ENCODE data around the gene TWSG1. TPM values are rescaled to one million over a fixed set of nuclear protein-coding genes. Genes with fewer than 3 reads are reported as not detected.
"Not testable (repeated sequence)": the region's sequence is repeated elsewhere in the genome, so short reads cannot be mapped to it uniquely, and the experiment has no call there.

The TWSG1 gene
- polyA plus RNA-seq, 4 donors = 2.4 to 20.6 (median 6.3) TPM

DNA sequence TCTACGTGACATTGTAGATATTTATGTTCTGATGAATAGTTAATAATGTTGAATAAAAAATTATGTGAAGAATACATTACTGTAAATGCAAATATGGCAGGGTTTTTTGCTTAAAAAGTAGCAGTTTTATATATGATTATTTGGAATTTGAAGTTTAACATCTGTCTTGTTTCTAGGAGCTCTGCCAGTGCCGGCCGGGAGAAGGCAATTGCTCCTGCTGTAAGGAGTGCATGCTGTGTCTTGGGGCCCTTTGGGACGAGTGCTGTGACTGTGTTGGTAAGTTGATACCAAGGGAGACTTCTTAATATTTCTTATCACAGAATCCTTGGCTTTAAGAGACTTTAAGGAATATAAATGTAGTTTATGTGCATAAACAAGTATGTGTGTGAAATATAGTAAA lies 25.2 kb downstream of the TWSG1 start:
- 76 to 90% (median 88%) methylated on average over 4 of the region's 4 CpGs for WGBS, 3 donors
- no peaks in the 10 kb centered on the region for H3K4me1 ChIP-seq (ENCODE audit: control insufficient read depth in 3 of 3, insufficient read depth in 2 of 3, low read depth in 1 of 3, low read length in 2 of 3)
- peak; percentile 44 for FAIRE-seq

DNA sequence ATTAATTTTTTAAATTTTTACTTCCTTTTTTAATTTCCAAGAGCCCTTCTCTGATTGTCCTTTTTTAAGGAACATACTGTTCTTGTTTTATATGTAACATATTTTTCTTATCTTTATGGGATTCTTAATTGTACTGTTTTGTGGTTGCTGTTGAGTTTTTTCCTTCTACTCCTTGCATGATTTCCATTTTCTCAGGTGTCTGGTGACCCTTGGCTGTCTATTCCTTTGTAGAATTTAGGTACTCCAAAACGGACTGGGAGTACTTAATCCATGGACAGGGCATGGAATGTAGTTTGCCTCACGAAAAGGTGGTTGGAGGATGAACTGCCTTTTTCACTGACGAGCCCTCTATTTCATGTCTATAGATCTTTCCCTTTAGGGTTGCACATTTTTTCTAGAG lies 26.6 kb downstream of the TWSG1 start:
- H3K27me3 ChIP-seq (ENCODE audit: control insufficient read depth in 3 of 3, insufficient read depth in 3 of 3, low read length in 3 of 3) = no peaks in the 10 kb centered on the region
- 83 to 88% (median 84%) methylated on average over 3 of the region's 3 CpGs for WGBS, 3 donors
- no peak overlapping the region for H3K27ac ChIP-seq (ENCODE audit: low read depth in 1 of 3, low read length in 2 of 3)
- FAIRE-seq = no peak
- H3K9me3 ChIP-seq (ENCODE audit: control insufficient read depth in 2 of 2, insufficient read depth in 1 of 2, low read depth in 1 of 2, low read length in 1 of 2) = no peaks in the 10 kb centered on the region
- no peak overlapping the region for H3K4me3 ChIP-seq (ENCODE audit: low read depth in 1 of 3, low read length in 3 of 3)
- H3K36me3 ChIP-seq (ENCODE audit: control insufficient read depth in 3 of 3, insufficient read depth in 2 of 3, low read depth in 1 of 3, low read length in 3 of 3) = no peaks in the 10 kb centered on the region
- no peaks in the 10 kb centered on the region for H3K4me1 ChIP-seq (ENCODE audit: control insufficient read depth in 3 of 3, insufficient read depth in 2 of 3, low read depth in 1 of 3, low read length in 2 of 3)
- no peak for DNase-seq

More for the DNA sequence above, 25.2 kb downstream of the TWSG1 start:
- Histone ChIP-seq H3K27me3 (ENCODE audit: control insufficient read depth in 3 of 3, insufficient read depth in 3 of 3, low read length in 3 of 3) (no peaks in the 10 kb centered on the region), H3K4me3 (ENCODE audit: low read depth in 1 of 3, low read length in 3 of 3) (no peak overlapping the region), H3K36me3 (ENCODE audit: control insufficient read depth in 3 of 3, insufficient read depth in 2 of 3, low read depth in 1 of 3, low read length in 3 of 3) (no peaks in the 10 kb centered on the region), H3K9me3 (ENCODE audit: control insufficient read depth in 2 of 2, insufficient read depth in 1 of 2, low read depth in 1 of 2, low read length in 1 of 2) (no peaks in the 10 kb centered on the region), H3K27ac (ENCODE audit: low read depth in 1 of 3, low read length in 2 of 3) (no peak overlapping the region)
- no peak for DNase-seq

DNA sequence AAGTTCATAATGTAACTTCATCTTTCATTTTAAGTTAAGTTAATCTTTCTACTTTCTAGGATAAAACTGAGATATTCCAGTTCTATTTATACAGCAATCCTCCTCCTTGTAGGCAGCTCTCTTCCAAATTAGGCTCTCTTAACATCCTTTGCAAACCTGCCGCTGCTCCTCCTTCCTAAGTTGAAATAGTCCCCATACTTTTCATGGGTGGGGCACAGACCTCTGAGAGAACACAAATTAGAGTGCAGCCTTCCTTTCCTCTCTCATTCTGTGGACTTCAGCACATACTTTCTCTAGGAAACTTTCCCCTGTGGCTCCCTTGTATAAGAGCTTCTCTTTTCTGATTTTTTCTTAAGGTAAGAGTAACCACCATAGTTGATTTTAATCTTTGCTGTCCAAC lies 28.3 kb downstream of the TWSG1 start:
- Histone ChIP-seq H3K4me1 (ENCODE audit: control insufficient read depth in 3 of 3, insufficient read depth in 2 of 3, low read depth in 1 of 3, low read length in 2 of 3) (no peaks in the 10 kb centered on the region), H3K27me3 (ENCODE audit: control insufficient read depth in 3 of 3, insufficient read depth in 3 of 3, low read length in 3 of 3) (no peaks in the 10 kb centered on the region), H3K36me3 (ENCODE audit: control insufficient read depth in 3 of 3, insufficient read depth in 2 of 3, low read depth in 1 of 3, low read length in 3 of 3) (peaks cover 0 to 2% (median 0%) of the 10 kb centered on the region in 3 donors), H3K27ac (ENCODE audit: low read depth in 1 of 3, low read length in 2 of 3) (no peak overlapping the region), H3K9me3 (ENCODE audit: control insufficient read depth in 2 of 2, insufficient read depth in 1 of 2, low read depth in 1 of 2, low read length in 1 of 2) (no peaks in the 10 kb centered on the region), H3K4me3 (ENCODE audit: low read depth in 1 of 3, low read length in 3 of 3) (no peak overlapping the region)
- 66 to 95% (median 69%) methylated on average over 1 of the region's 1 CpG for WGBS, 3 donors
- DNase-seq = peak; percentile 7 to 13
- FAIRE-seq = no peak

DNA sequence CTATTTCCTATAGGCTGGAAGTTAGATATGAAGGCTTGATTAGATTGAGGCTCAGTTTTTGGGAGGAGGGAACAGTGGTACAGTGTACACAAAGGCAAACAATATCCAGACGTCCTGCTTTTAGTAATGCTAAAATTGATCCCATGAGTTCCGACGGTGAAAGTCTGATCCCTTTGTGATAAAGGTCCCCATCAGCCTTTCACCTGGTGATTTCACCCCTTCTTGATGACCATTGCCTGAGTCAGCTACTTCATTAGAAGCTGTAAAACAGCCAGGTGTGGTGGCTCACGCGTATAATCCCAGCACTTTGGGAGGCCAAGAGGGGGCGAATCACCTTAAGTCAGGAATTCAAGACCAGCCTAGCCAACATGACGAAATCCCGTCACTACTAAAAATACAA lies 29.7 kb downstream of the TWSG1 start:
- H3K4me1 ChIP-seq (ENCODE audit: control insufficient read depth in 3 of 3, insufficient read depth in 2 of 3, low read depth in 1 of 3, low read length in 2 of 3) = no peaks in the 10 kb centered on the region
- H3K27ac ChIP-seq (ENCODE audit: low read depth in 1 of 3, low read length in 2 of 3) = no peak overlapping the region
- FAIRE-seq = no peak
- H3K9me3 ChIP-seq (ENCODE audit: control insufficient read depth in 2 of 2, insufficient read depth in 1 of 2, low read depth in 1 of 2, low read length in 1 of 2) = no peaks in the 10 kb centered on the region
- H3K27me3 ChIP-seq (ENCODE audit: control insufficient read depth in 3 of 3, insufficient read depth in 3 of 3, low read length in 3 of 3) = no peaks in the 10 kb centered on the region
- DNase-seq = no peak
- 90 to 95% (median 93%) methylated on average over 8 of the region's 8 CpGs for WGBS, 3 donors
- H3K36me3 ChIP-seq (ENCODE audit: control insufficient read depth in 3 of 3, insufficient read depth in 2 of 3, low read depth in 1 of 3, low read length in 3 of 3) = peaks cover 0 to 2% (median 0%) of the 10 kb centered on the region in 3 donors
- no peak overlapping the region for H3K4me3 ChIP-seq (ENCODE audit: low read depth in 1 of 3, low read length in 3 of 3)

DNA sequence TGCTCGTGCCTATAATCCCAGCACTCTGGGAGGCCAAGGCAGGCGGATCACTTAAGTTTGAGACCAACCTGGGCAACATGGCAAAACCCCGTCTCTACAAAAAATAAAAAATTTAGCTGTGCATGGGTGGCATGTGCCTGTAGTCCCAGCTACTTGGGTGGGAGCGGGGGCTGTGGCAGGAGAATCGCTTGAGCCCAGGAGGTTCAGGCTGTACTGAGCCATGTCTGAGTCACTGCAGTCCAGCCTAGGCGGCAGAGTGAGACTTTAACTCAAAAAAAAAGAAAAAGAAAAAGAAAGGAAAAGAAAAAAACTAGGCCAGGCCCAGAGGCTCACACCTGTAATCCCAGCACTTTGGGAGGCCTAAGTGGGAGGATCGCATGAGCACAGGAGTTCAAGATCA lies 30.8 kb downstream of the TWSG1 start:
- H3K27ac ChIP-seq (ENCODE audit: low read depth in 1 of 3, low read length in 2 of 3) = no peak overlapping the region
- DNase-seq (no peak), FAIRE-seq (no peak)
- H3K4me3 ChIP-seq (ENCODE audit: low read depth in 1 of 3, low read length in 3 of 3) = no peak overlapping the region
- H3K4me1 ChIP-seq (ENCODE audit: control insufficient read depth in 3 of 3, insufficient read depth in 2 of 3, low read depth in 1 of 3, low read length in 2 of 3) = no peaks in the 10 kb centered on the region
- peaks cover 0 to 2% (median 0%) of the 10 kb centered on the region in 3 donors for H3K36me3 ChIP-seq (ENCODE audit: control insufficient read depth in 3 of 3, insufficient read depth in 2 of 3, low read depth in 1 of 3, low read length in 3 of 3)
- WGBS, 3 donors = 96 to 97% (median 97%) methylated on average over 7 of the region's 7 CpGs
- no peaks in the 10 kb centered on the region for H3K9me3 ChIP-seq (ENCODE audit: control insufficient read depth in 2 of 2, insufficient read depth in 1 of 2, low read depth in 1 of 2, low read length in 1 of 2)
- no peaks in the 10 kb centered on the region for H3K27me3 ChIP-seq (ENCODE audit: control insufficient read depth in 3 of 3, insufficient read depth in 3 of 3, low read length in 3 of 3)

DNA sequence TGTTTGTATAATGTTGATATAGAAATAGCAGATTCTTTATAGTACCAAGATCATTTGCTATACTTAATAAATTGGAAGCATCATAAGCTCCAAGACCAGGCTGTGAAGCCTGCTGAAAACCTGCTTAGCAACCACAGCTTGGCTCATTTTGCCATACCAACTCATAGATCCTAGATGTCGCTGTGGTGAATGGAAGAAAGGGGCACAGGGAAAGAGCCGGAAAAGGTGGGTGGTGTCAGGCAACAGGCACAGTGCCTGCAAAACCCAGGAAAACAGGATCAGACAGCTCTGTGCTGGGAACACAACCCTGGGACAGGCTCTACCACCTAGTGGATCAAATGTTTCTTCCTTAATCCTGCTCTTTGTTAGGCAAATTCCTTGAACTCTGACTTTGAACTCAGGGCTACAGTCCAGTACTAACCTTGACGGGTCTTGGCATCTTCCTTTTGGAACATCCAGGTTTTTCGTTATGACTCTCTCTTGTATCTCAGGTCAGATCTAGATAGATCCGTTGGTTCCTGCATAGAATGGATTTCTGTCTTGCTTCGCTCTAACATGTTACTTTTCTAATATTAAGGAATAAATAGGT lies 31.6 kb downstream of the TWSG1 start:
- Histone ChIP-seq H3K36me3 (ENCODE audit: control insufficient read depth in 3 of 3, insufficient read depth in 2 of 3, low read depth in 1 of 3, low read length in 3 of 3) (peaks cover 0 to 2% (median 0%) of the 10 kb centered on the region in 3 donors), H3K9me3 (ENCODE audit: control insufficient read depth in 2 of 2, insufficient read depth in 1 of 2, low read depth in 1 of 2, low read length in 1 of 2) (no peaks in the 10 kb centered on the region), H3K4me1 (ENCODE audit: control insufficient read depth in 3 of 3, insufficient read depth in 2 of 3, low read depth in 1 of 3, low read length in 2 of 3) (no peaks in the 10 kb centered on the region), H3K4me3 (ENCODE audit: low read depth in 1 of 3, low read length in 3 of 3) (no peak overlapping the region), H3K27ac (ENCODE audit: low read depth in 1 of 3, low read length in 2 of 3) (no peak overlapping the region), H3K27me3 (ENCODE audit: control insufficient read depth in 3 of 3, insufficient read depth in 3 of 3, low read length in 3 of 3) (no peaks in the 10 kb centered on the region)
- no peak for FAIRE-seq
- DNase-seq = peak; percentile 21 to 49
- WGBS, 3 donors = 46 to 65% (median 65%) methylated on average over 6 of the region's 6 CpGs

DNA sequence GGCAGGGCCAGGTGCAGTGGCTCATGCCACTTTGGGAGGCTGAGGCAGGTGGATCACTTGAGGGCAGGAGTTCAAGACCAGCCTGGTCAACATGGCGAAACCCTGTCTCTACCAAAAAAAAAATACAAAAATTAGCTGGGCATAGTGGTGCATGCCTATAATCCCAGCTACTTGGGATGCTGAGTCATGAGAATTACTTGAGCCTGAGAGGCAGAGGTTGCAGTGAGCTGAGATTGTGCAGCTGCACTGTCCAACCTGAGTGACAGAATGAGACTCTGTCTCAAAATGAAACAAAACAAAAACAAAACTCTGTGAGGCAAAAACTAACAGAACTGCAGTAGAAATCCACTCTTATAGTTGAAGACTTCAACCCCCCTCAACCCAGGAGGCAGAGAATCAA lies 38.7 kb downstream of the TWSG1 start:
- H3K9me3 ChIP-seq (ENCODE audit: control insufficient read depth in 2 of 2, insufficient read depth in 1 of 2, low read depth in 1 of 2, low read length in 1 of 2); H3K4me3 ChIP-seq (ENCODE audit: low read depth in 1 of 3, low read length in 3 of 3); FAIRE-seq; H3K27ac ChIP-seq (ENCODE audit: low read depth in 1 of 3, low read length in 2 of 3); H3K36me3 ChIP-seq (ENCODE audit: control insufficient read depth in 3 of 3, insufficient read depth in 2 of 3, low read depth in 1 of 3, low read length in 3 of 3); H3K27me3 ChIP-seq (ENCODE audit: control insufficient read depth in 3 of 3, insufficient read depth in 3 of 3, low read length in 3 of 3); H3K4me1 ChIP-seq (ENCODE audit: control insufficient read depth in 3 of 3, insufficient read depth in 2 of 3, low read depth in 1 of 3, low read length in 2 of 3); DNase-seq: not testable (repeated sequence)
- WGBS, 3 donors = 93 to 100% (median 97%) methylated on average over 1 of the region's 1 CpG

DNA sequence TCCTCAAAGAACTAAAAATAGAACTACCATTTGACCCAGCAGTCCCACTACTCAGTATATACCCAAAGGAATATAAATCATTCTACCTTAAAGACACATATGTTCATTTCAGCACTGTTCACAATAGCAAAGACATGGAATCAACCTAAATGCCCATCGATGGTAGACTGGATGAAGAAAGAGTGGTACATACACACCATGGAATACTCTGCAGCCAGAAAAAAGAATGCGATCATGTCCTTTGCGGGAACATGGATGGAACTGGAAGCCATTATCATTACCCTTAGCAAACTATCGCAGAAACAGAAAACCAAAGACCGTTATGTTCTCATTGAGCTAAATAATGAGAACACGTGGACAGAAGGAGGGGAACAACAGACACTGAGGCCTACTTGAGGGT lies 44.5 kb downstream of the TWSG1 start:
- H3K36me3 ChIP-seq (ENCODE audit: control insufficient read depth in 3 of 3, insufficient read depth in 2 of 3, low read depth in 1 of 3, low read length in 3 of 3) = no peaks in the 10 kb centered on the region
- WGBS, 3 donors = 97 to 99% (median 98%) methylated on average over 6 of the region's 6 CpGs
- H3K4me3 ChIP-seq (ENCODE audit: low read depth in 1 of 3, low read length in 3 of 3) = no peak overlapping the region
- DNase-seq (no peak), FAIRE-seq (no peak)
- H3K4me1 ChIP-seq (ENCODE audit: control insufficient read depth in 3 of 3, insufficient read depth in 2 of 3, low read depth in 1 of 3, low read length in 2 of 3) = peaks cover 0 to 2% (median 0%) of the 10 kb centered on the region in 3 donors
- no peak overlapping the region for H3K27ac ChIP-seq (ENCODE audit: low read depth in 1 of 3, low read length in 2 of 3)
- no peaks in the 10 kb centered on the region for H3K27me3 ChIP-seq (ENCODE audit: control insufficient read depth in 3 of 3, insufficient read depth in 3 of 3, low read length in 3 of 3)
- peaks cover 0 to 6% of the 10 kb centered on the region in 2 donors for H3K9me3 ChIP-seq (ENCODE audit: control insufficient read depth in 2 of 2, insufficient read depth in 1 of 2, low read depth in 1 of 2, low read length in 1 of 2)

DNA sequence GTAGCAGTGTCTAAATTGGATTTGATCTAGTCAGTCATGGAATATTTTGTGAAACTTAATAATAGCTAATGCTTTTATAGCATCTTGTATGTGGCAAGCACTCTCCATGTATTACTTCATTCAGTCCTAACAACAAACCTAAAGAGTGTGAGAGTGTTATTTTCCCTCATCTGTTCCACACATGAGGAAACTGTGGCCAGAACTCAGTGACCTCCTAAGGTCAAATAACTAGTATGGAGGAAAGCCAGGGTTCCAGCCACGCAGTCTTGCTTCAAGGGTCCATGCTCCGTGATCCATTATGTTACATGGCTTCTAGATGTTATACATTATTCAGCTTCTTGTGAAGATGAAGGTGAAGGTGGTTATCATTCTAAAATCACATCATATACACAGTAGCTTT lies 45.5 kb downstream of the TWSG1 start:
- FAIRE-seq = no peak
- no peaks in the 10 kb centered on the region for H3K27me3 ChIP-seq (ENCODE audit: control insufficient read depth in 3 of 3, insufficient read depth in 3 of 3, low read length in 3 of 3)
- no peak overlapping the region for H3K4me3 ChIP-seq (ENCODE audit: low read depth in 1 of 3, low read length in 3 of 3)
- no peak for DNase-seq
- H3K4me1 ChIP-seq (ENCODE audit: control insufficient read depth in 3 of 3, insufficient read depth in 2 of 3, low read depth in 1 of 3, low read length in 2 of 3) = peaks cover 0 to 2% (median 0%) of the 10 kb centered on the region in 3 donors
- peaks cover 0 to 6% of the 10 kb centered on the region in 2 donors for H3K9me3 ChIP-seq (ENCODE audit: control insufficient read depth in 2 of 2, insufficient read depth in 1 of 2, low read depth in 1 of 2, low read length in 1 of 2)
- 67 to 95% (median 89%) methylated on average over 2 of the region's 2 CpGs for WGBS, 3 donors
- peak overlapping the region in 1 of 3 donors; percentile 27 for H3K27ac ChIP-seq (ENCODE audit: low read depth in 1 of 3, low read length in 2 of 3)
- no peaks in the 10 kb centered on the region for H3K36me3 ChIP-seq (ENCODE audit: control insufficient read depth in 3 of 3, insufficient read depth in 2 of 3, low read depth in 1 of 3, low read length in 3 of 3)

Data from small intestine (tissue), 7 donors.